ENCODE results near the gene HOXA5.

DNA sequence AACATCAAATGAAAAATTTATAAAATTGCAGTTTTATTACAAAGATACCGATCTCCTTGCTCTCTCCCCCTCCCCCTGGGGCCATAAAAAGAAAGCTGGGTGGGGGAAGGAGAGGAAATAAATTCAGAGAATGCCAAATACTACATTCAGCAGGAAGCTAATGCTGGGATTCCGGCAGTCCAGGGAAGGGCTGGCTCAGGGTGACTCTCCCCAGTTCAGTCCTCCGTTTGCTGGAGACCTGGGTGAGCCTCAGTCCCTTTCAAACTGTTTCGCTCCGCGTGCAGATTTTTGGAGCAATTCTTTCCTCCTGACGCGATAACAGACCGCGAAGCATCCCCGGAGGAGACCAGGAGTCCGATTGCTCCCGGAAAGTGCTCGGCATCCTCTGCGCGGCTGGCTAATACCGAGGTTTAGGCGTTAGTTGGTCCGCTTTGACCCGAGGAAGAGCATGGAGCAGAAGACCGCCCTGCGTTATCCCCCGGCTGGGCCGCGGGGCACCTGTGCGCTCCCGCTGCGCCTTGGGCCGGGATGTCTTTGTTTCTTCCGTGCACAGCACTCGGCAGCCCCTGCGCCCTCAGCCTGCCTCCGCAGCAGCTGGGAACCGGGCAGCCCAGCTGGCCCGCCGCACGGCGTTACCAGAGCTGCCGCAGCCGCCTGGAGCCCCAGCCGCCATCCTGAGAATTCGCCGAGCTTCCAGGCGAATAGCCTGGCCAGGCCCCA, 37.1 kb downstream of the HOXA5 start:
- TF ChIP-seq, protein P1, sequence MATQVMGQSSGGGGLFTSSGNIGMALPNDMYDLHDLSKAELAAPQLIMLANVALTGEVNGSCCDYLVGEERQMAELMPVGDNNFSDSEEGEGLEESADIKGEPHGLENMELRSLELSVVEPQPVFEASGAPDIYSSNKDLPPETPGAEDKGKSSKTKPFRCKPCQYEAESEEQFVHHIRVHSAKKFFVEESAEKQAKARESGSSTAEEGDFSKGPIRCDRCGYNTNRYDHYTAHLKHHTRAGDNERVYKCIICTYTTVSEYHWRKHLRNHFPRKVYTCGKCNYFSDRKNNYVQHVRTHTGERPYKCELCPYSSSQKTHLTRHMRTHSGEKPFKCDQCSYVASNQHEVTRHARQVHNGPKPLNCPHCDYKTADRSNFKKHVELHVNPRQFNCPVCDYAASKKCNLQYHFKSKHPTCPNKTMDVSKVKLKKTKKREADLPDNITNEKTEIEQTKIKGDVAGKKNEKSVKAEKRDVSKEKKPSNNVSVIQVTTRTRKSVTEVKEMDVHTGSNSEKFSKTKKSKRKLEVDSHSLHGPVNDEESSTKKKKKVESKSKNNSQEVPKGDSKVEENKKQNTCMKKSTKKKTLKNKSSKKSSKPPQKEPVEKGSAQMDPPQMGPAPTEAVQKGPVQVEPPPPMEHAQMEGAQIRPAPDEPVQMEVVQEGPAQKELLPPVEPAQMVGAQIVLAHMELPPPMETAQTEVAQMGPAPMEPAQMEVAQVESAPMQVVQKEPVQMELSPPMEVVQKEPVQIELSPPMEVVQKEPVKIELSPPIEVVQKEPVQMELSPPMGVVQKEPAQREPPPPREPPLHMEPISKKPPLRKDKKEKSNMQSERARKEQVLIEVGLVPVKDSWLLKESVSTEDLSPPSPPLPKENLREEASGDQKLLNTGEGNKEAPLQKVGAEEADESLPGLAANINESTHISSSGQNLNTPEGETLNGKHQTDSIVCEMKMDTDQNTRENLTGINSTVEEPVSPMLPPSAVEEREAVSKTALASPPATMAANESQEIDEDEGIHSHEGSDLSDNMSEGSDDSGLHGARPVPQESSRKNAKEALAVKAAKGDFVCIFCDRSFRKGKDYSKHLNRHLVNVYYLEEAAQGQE (IDR thresholded peaks at IDR 0.05; ENCODE audit: insufficient replicate concordance, low read depth): no peak
- TF ChIP-seq, protein P2, sequence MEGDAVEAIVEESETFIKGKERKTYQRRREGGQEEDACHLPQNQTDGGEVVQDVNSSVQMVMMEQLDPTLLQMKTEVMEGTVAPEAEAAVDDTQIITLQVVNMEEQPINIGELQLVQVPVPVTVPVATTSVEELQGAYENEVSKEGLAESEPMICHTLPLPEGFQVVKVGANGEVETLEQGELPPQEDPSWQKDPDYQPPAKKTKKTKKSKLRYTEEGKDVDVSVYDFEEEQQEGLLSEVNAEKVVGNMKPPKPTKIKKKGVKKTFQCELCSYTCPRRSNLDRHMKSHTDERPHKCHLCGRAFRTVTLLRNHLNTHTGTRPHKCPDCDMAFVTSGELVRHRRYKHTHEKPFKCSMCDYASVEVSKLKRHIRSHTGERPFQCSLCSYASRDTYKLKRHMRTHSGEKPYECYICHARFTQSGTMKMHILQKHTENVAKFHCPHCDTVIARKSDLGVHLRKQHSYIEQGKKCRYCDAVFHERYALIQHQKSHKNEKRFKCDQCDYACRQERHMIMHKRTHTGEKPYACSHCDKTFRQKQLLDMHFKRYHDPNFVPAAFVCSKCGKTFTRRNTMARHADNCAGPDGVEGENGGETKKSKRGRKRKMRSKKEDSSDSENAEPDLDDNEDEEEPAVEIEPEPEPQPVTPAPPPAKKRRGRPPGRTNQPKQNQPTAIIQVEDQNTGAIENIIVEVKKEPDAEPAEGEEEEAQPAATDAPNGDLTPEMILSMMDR (IDR thresholded peaks at IDR 0.05; ENCODE audit: insufficient read depth, low read length): no peak

Measured in HL-60 (cell line).